PFSK-1 (cell line): Measurements from ENCODE around the gene PXYLP1.

Source experiments
- POLR2AphosphoS5 ChIP-seq: IDR thresholded peaks from 2 replicates; pipeline ENCODE4 v1.6.1; 2012; ENCODE audit warnings: low read depth, mild to moderate bottlenecking, control low read depth, low read length, moderate library complexity
- SIN3A ChIP-seq: IDR thresholded peaks from 2 replicates; pipeline ENCODE4 v1.6.1; 2012; ENCODE audit warnings: mild to moderate bottlenecking, low read length, moderate library complexity, borderline replicate concordance; ENCODE audit not compliant: insufficient read depth

- TF ChIP-seq POLR2AphosphoS5 (no peak), SIN3A (no peak)
These were observed 104.0 kb downstream of the PXYLP1 start for GRCh38 chr3:141335531-141336061.
